ENCODE results near the gene HPSE2.

Gene HPSE2

GRCh38 chr10:98538472-98538871, 697.2 kb downstream of the HPSE2 start:
- no peak overlapping the region for H3K4me3 ChIP-seq (ENCODE audit: low read depth in 1 of 2, low read length in 2 of 2)
- no peak overlapping the region for H3K9ac ChIP-seq (ENCODE audit: low read length)
- no peak overlapping the region for H3K27ac ChIP-seq (ENCODE audit: low read depth, low read length)
- H3K36me3 ChIP-seq (ENCODE audit: insufficient read depth, low read length), result no peaks in the 10 kb centered on the region
- H3K27me3 ChIP-seq (ENCODE audit: control insufficient read depth in 1 of 2, insufficient read depth in 2 of 2, low read length in 2 of 2), result no peaks in the 10 kb centered on the region
- peaks cover 6% of the 10 kb centered on the region for H3K4me1 ChIP-seq (ENCODE audit: insufficient read depth, low read length)
- no peaks in the 10 kb centered on the region for H3K9me3 ChIP-seq (ENCODE audit: low read length)

GRCh38 chr10:98536551-98536950, 699.1 kb downstream of the HPSE2 start:
- Histone ChIP-seq H3K36me3 (ENCODE audit: insufficient read depth, low read length) (no peaks in the 10 kb centered on the region), H3K4me3 (ENCODE audit: low read depth in 1 of 2, low read length in 2 of 2) (no peak overlapping the region), H3K9me3 (ENCODE audit: low read length) (no peaks in the 10 kb centered on the region), H3K27me3 (ENCODE audit: control insufficient read depth in 1 of 2, insufficient read depth in 2 of 2, low read length in 2 of 2) (no peaks in the 10 kb centered on the region), H3K4me1 (ENCODE audit: insufficient read depth, low read length) (peaks cover 6% of the 10 kb centered on the region), H3K9ac (ENCODE audit: low read length) (no peak overlapping the region), H3K27ac (ENCODE audit: low read depth, low read length) (no peak overlapping the region)

GRCh38 chr10:98533746-98534445, 701.8 kb downstream of the HPSE2 start:
- H3K4me1 ChIP-seq (ENCODE audit: insufficient read depth, low read length), result peaks cover 6% of the 10 kb centered on the region
- H3K4me3 ChIP-seq (ENCODE audit: low read depth in 1 of 2, low read length in 2 of 2), result no peak overlapping the region
- no peak overlapping the region for H3K9ac ChIP-seq (ENCODE audit: low read length)
- no peaks in the 10 kb centered on the region for H3K27me3 ChIP-seq (ENCODE audit: control insufficient read depth in 1 of 2, insufficient read depth in 2 of 2, low read length in 2 of 2)
- H3K9me3 ChIP-seq (ENCODE audit: low read length), result no peaks in the 10 kb centered on the region
- no peak overlapping the region for H3K27ac ChIP-seq (ENCODE audit: low read depth, low read length)
- no peaks in the 10 kb centered on the region for H3K36me3 ChIP-seq (ENCODE audit: insufficient read depth, low read length)

- H3K4me3 ChIP-seq (ENCODE audit: low read depth in 1 of 2, low read length in 2 of 2), result no peak overlapping the region
- peaks cover 8% of the 10 kb centered on the region for H3K4me1 ChIP-seq (ENCODE audit: insufficient read depth, low read length)
- H3K9me3 ChIP-seq (ENCODE audit: low read length), result no peaks in the 10 kb centered on the region
- H3K27me3 ChIP-seq (ENCODE audit: control insufficient read depth in 1 of 2, insufficient read depth in 2 of 2, low read length in 2 of 2), result no peaks in the 10 kb centered on the region
- H3K27ac ChIP-seq (ENCODE audit: low read depth, low read length), result no peak overlapping the region
- H3K9ac ChIP-seq (ENCODE audit: low read length), result no peak overlapping the region
- H3K36me3 ChIP-seq (ENCODE audit: insufficient read depth, low read length), result no peaks in the 10 kb centered on the region
Observed at GRCh38 chr10:98533241-98533640, 702.4 kb downstream of the HPSE2 start.

- H3K4me3 ChIP-seq (ENCODE audit: low read depth in 1 of 2, low read length in 2 of 2), result no peak overlapping the region
- H3K27ac ChIP-seq (ENCODE audit: low read depth, low read length), result no peak overlapping the region
Observed at GRCh38 chr10:98528805-98529183, 706.9 kb downstream of the HPSE2 start.

GRCh38 chr10:98528166-98528804, 707.4 kb downstream of the HPSE2 start:
- H3K27ac ChIP-seq (ENCODE audit: low read depth, low read length), result no peak overlapping the region
- no peaks in the 10 kb centered on the region for H3K27me3 ChIP-seq (ENCODE audit: control insufficient read depth in 1 of 2, insufficient read depth in 2 of 2, low read length in 2 of 2)
- H3K9ac ChIP-seq (ENCODE audit: low read length), result no peak overlapping the region
- peaks cover 12% of the 10 kb centered on the region for H3K4me1 ChIP-seq (ENCODE audit: insufficient read depth, low read length)
- H3K9me3 ChIP-seq (ENCODE audit: low read length), result no peaks in the 10 kb centered on the region
- no peaks in the 10 kb centered on the region for H3K36me3 ChIP-seq (ENCODE audit: insufficient read depth, low read length)
- no peak overlapping the region for H3K4me3 ChIP-seq (ENCODE audit: low read depth in 1 of 2, low read length in 2 of 2)

More at GRCh38 chr10:98528805-98529183, 706.9 kb downstream of the HPSE2 start:
- H3K36me3 ChIP-seq (ENCODE audit: insufficient read depth, low read length), result no peaks in the 10 kb centered on the region
- H3K4me1 ChIP-seq (ENCODE audit: insufficient read depth, low read length), result peaks cover 12% of the 10 kb centered on the region
- H3K9me3 ChIP-seq (ENCODE audit: low read length), result no peaks in the 10 kb centered on the region
- H3K9ac ChIP-seq (ENCODE audit: low read length), result no peak overlapping the region
- H3K27me3 ChIP-seq (ENCODE audit: control insufficient read depth in 1 of 2, insufficient read depth in 2 of 2, low read length in 2 of 2), result no peaks in the 10 kb centered on the region

- Histone ChIP-seq H3K36me3 (ENCODE audit: insufficient read depth, low read length) (no peaks in the 10 kb centered on the region), H3K4me1 (ENCODE audit: insufficient read depth, low read length) (peaks cover 12% of the 10 kb centered on the region), H3K27ac (ENCODE audit: low read depth, low read length) (no peak overlapping the region), H3K4me3 (ENCODE audit: low read depth in 1 of 2, low read length in 2 of 2) (no peak overlapping the region), H3K9me3 (ENCODE audit: low read length) (no peaks in the 10 kb centered on the region), H3K9ac (ENCODE audit: low read length) (no peak overlapping the region), H3K27me3 (ENCODE audit: control insufficient read depth in 1 of 2, insufficient read depth in 2 of 2, low read length in 2 of 2) (no peaks in the 10 kb centered on the region)
Observed at GRCh38 chr10:98525969-98526368, 709.7 kb downstream of the HPSE2 start.

- Histone ChIP-seq H3K4me1 (ENCODE audit: insufficient read depth, low read length) (peaks cover 12% of the 10 kb centered on the region), H3K9me3 (ENCODE audit: low read length) (no peaks in the 10 kb centered on the region), H3K4me3 (ENCODE audit: low read depth in 1 of 2, low read length in 2 of 2) (no peak overlapping the region), H3K36me3 (ENCODE audit: insufficient read depth, low read length) (no peaks in the 10 kb centered on the region), H3K27ac (ENCODE audit: low read depth, low read length) (no peak overlapping the region), H3K27me3 (ENCODE audit: control insufficient read depth in 1 of 2, insufficient read depth in 2 of 2, low read length in 2 of 2) (no peaks in the 10 kb centered on the region), H3K9ac (ENCODE audit: low read length) (no peak overlapping the region)
Observed at GRCh38 chr10:98524124-98524523, 711.5 kb downstream of the HPSE2 start.

GRCh38 chr10:98519841-98520240, 715.8 kb downstream of the HPSE2 start:
- Histone ChIP-seq H3K9me3 (ENCODE audit: low read length) (no peaks in the 10 kb centered on the region), H3K9ac (ENCODE audit: low read length) (no peak overlapping the region), H3K4me1 (ENCODE audit: insufficient read depth, low read length) (no peaks in the 10 kb centered on the region), H3K27ac (ENCODE audit: low read depth, low read length) (no peak overlapping the region), H3K36me3 (ENCODE audit: insufficient read depth, low read length) (no peaks in the 10 kb centered on the region), H3K27me3 (ENCODE audit: control insufficient read depth in 1 of 2, insufficient read depth in 2 of 2, low read length in 2 of 2) (no peaks in the 10 kb centered on the region), H3K4me3 (ENCODE audit: low read depth in 1 of 2, low read length in 2 of 2) (no peak overlapping the region)

- Histone ChIP-seq H3K36me3 (ENCODE audit: insufficient read depth, low read length) (no peaks in the 10 kb centered on the region), H3K4me3 (ENCODE audit: low read depth in 1 of 2, low read length in 2 of 2) (no peak overlapping the region)
Observed at GRCh38 chr10:98517672-98518071, 718.0 kb downstream of the HPSE2 start.

GRCh38 chr10:98516352-98516751, 719.3 kb downstream of the HPSE2 start:
- Histone ChIP-seq H3K36me3 (ENCODE audit: insufficient read depth, low read length) (no peaks in the 10 kb centered on the region), H3K27me3 (ENCODE audit: control insufficient read depth in 1 of 2, insufficient read depth in 2 of 2, low read length in 2 of 2) (no peaks in the 10 kb centered on the region)

More at GRCh38 chr10:98517672-98518071, 718.0 kb downstream of the HPSE2 start:
- no peak overlapping the region for H3K27ac ChIP-seq (ENCODE audit: low read depth, low read length)
- no peaks in the 10 kb centered on the region for H3K9me3 ChIP-seq (ENCODE audit: low read length)
- no peak overlapping the region for H3K9ac ChIP-seq (ENCODE audit: low read length)
- H3K27me3 ChIP-seq (ENCODE audit: control insufficient read depth in 1 of 2, insufficient read depth in 2 of 2, low read length in 2 of 2), result no peaks in the 10 kb centered on the region
- H3K4me1 ChIP-seq (ENCODE audit: insufficient read depth, low read length), result no peaks in the 10 kb centered on the region

GRCh38 chr10:98513704-98514103, 721.9 kb downstream of the HPSE2 start:
- no peaks in the 10 kb centered on the region for H3K36me3 ChIP-seq (ENCODE audit: insufficient read depth, low read length)
- no peaks in the 10 kb centered on the region for H3K27me3 ChIP-seq (ENCODE audit: control insufficient read depth in 1 of 2, insufficient read depth in 2 of 2, low read length in 2 of 2)
- H3K4me1 ChIP-seq (ENCODE audit: insufficient read depth, low read length), result no peaks in the 10 kb centered on the region
- H3K4me3 ChIP-seq (ENCODE audit: low read depth in 1 of 2, low read length in 2 of 2), result no peak overlapping the region
- H3K9me3 ChIP-seq (ENCODE audit: low read length), result no peaks in the 10 kb centered on the region
- H3K9ac ChIP-seq (ENCODE audit: low read length), result no peak overlapping the region
- no peak overlapping the region for H3K27ac ChIP-seq (ENCODE audit: low read depth, low read length)

More at GRCh38 chr10:98516352-98516751, 719.3 kb downstream of the HPSE2 start:
- no peak overlapping the region for H3K9ac ChIP-seq (ENCODE audit: low read length)
- no peaks in the 10 kb centered on the region for H3K4me1 ChIP-seq (ENCODE audit: insufficient read depth, low read length)
- H3K9me3 ChIP-seq (ENCODE audit: low read length), result no peaks in the 10 kb centered on the region
- no peak overlapping the region for H3K27ac ChIP-seq (ENCODE audit: low read depth, low read length)
- no peak overlapping the region for H3K4me3 ChIP-seq (ENCODE audit: low read depth in 1 of 2, low read length in 2 of 2)

Measured in muscle layer of colon (tissue), 2 donors.